GM23248 (cell line): Measurements from ENCODE around the gene EDNRA. TPM values are rescaled to one million over a fixed set of nuclear protein-coding genes. Genes with fewer than 3 reads are reported as not detected.

Experiments used
- DNase-seq: peaks from one replicate; pipeline ENCODE4 v3.0.0-alpha.2; 2015
- H2AFZ ChIP-seq: fragments of 200-600 bp; sonication (generic); 2 replicates; pipeline ENCODE4 v1.6.1; 2016; ENCODE audit warnings: antibody characterized with exemption
- H3F3A ChIP-seq: fragments of 200-600 bp; sonication (generic); 2 replicates; pipeline ENCODE4 v1.6.1; 2016; ENCODE audit warnings: mild to moderate bottlenecking, antibody characterized with exemption, mixed run types; ENCODE audit not compliant: insufficient read depth
- H3K27ac ChIP-seq: fragments of 200-600 bp; sonication (generic); 2 replicates; pipeline ENCODE4 v1.5.1; 2016; ENCODE audit warnings: mild to moderate bottlenecking
- H3K27me3 ChIP-seq: fragments of 200-600 bp; sonication (generic); replicated peaks from 2 replicates; pipeline ENCODE4 v1.6.1; 2016; ENCODE audit warnings: mild to moderate bottlenecking; ENCODE audit not compliant: insufficient read depth
- H3K36me3 ChIP-seq: fragments of 200-600 bp; sonication (generic); 2 replicates; pipeline ENCODE4 v1.6.1; 2016; ENCODE audit warnings: low read depth, mild to moderate bottlenecking
- H3K4me1 ChIP-seq: fragments of 200-600 bp; sonication (generic); 2 replicates; pipeline ENCODE4 v1.6.1; 2016; ENCODE audit warnings: mild to moderate bottlenecking; ENCODE audit not compliant: insufficient read depth
- H3K4me2 ChIP-seq: fragments of 200-600 bp; sonication (generic); one replicate; pipeline ENCODE4 v1.6.1; 2016; ENCODE audit warnings: mild to moderate bottlenecking; ENCODE audit not compliant: unreplicated experiment
- H3K4me3 ChIP-seq: fragments of 200-600 bp; sonication (generic); 2 replicates; pipeline ENCODE4 v1.5.1; 2016; ENCODE audit warnings: mild to moderate bottlenecking
- H3K79me2 ChIP-seq: fragments of 200-600 bp; sonication (generic); 2 replicates; pipeline ENCODE4 v1.6.1; 2016; ENCODE audit warnings: mild to moderate bottlenecking; ENCODE audit not compliant: insufficient read depth
- H3K9ac ChIP-seq: fragments of 200-600 bp; sonication (generic); 2 replicates; pipeline ENCODE4 v1.6.1; 2016; ENCODE audit warnings: mild to moderate bottlenecking
- H3K9me2 ChIP-seq: fragments of 200-600 bp; sonication (generic); 2 replicates; pipeline ENCODE4 v1.6.1; 2016; ENCODE audit warnings: mixed run types, mild to moderate bottlenecking, moderate library complexity; ENCODE audit not compliant: insufficient read depth
- H3K9me3 ChIP-seq: fragments of 200-600 bp; sonication (generic); one replicate; pipeline ENCODE4 v1.6.1; 2017; ENCODE audit warnings: low read depth
- H4K20me1 ChIP-seq: fragments of 200-600 bp; sonication (generic); 2 replicates; pipeline ENCODE4 v1.6.0; 2016; ENCODE audit not compliant: insufficient read depth
- EZH2 ChIP-seq: fragments of 200-600 bp; sonication (generic); IDR thresholded peaks from 2 replicates; pipeline ENCODE4 v1.6.1; 2018; ENCODE audit warnings: antibody characterized with exemption, mild to moderate bottlenecking; ENCODE audit not compliant: insufficient read depth, poor library complexity, severe bottlenecking
- EZH2phosphoT487 ChIP-seq: fragments of 200-600 bp; sonication (generic); IDR thresholded peaks from 2 replicates; pipeline ENCODE4 v1.6.1; 2018; ENCODE audit warnings: antibody characterized with exemption, moderate library complexity, mild to moderate bottlenecking, low read depth; ENCODE audit not compliant: insufficient read depth
- WGBS, 2 experiments: methylation state at CpG; one replicate each; pipeline ENCODE4 v1.1.6; 2015 to 2017; ENCODE audit warnings: low lambda C conversion rate in 2 of 2, low coverage in 1 of 2; ENCODE audit errors: missing lambda C conversion rate in 2 of 2; 5-methylcytosine and 5-hydroxymethylcytosine counted together
- in situ Hi-C: fragments of 300-500 bp; cut with MboI; formaldehyde crosslinking; loops from 2 replicates; pipeline ENCODE4 v1.15.0; 2020
- polyA plus RNA-seq: library from polyadenylated mRNA; unstranded; fragments of >200 nt; fragmentation: Nextera tagmentation; extraction: Ambion mirVana; gene quantifications from 2 replicates; pipeline ENCODE4 v1.2.1, GENCODE V29; 2016
- total RNA-seq: library from RNA; depleted of rRNA; stranded (reverse); fragments of >200 nt; shearing (Covaris generic); gene quantifications from 2 replicates; pipeline ENCODE4 v1.2.3, GENCODE V29; 2014

Gene EDNRA
- total and polyA plus RNA-seq, 2 experiments from 2014 or later: 0.48 to 0.86 TPM

GRCh38 chr4:147528054-147528453 is 47.2 kb downstream of the EDNRA start:
- H3K9ac ChIP-seq: no peak overlapping the region
- no peaks in the 10 kb centered on the region for H3K36me3 ChIP-seq
- H3K9me2 ChIP-seq: no peaks in the 10 kb centered on the region
- H3K4me1 ChIP-seq: no peaks in the 10 kb centered on the region
- TF ChIP-seq EZH2 (no peak), EZH2phosphoT487 (no peak)
- H3K9me3 ChIP-seq: no peaks in the 10 kb centered on the region
- H3K79me2 ChIP-seq: no peaks in the 10 kb centered on the region
- H3K4me3 ChIP-seq: no peak overlapping the region
- no peaks in the 10 kb centered on the region for H4K20me1 ChIP-seq
- DNase-seq: no peak
- no peak overlapping the region for H3K4me2 ChIP-seq
- H3K27me3 ChIP-seq: no peaks in the 10 kb centered on the region
- no peak overlapping the region for H2AFZ ChIP-seq
- in situ Hi-C loops: no loop called here
- 51 to 57% methylated on average over 2 of the region's 2 CpGs for WGBS, 2 experiments
- H3K27ac ChIP-seq: no peak overlapping the region
- H3F3A ChIP-seq: no peaks in the 10 kb centered on the region

GRCh38 chr4:147530134-147530533 is 49.2 kb downstream of the EDNRA start:
- TF ChIP-seq EZH2phosphoT487 (no peak), EZH2 (no peak)
- 94 to 98% methylated on average over 1 of the region's 1 CpG for WGBS, 2 experiments

GRCh38 chr4:147530723-147531122 is 49.8 kb downstream of the EDNRA start:
- H3K4me3 ChIP-seq: no peak overlapping the region
- no peak overlapping the region for H2AFZ ChIP-seq
- no peaks in the 10 kb centered on the region for H3K79me2 ChIP-seq
- H3K9ac ChIP-seq: no peak overlapping the region
- no peaks in the 10 kb centered on the region for H3K36me3 ChIP-seq
- H3K27me3 ChIP-seq: no peaks in the 10 kb centered on the region
- H4K20me1 ChIP-seq: no peaks in the 10 kb centered on the region
- H3K4me2 ChIP-seq: no peak overlapping the region
- 52 to 64% methylated on average over 4 of the region's 4 CpGs for WGBS, 2 experiments
- no peaks in the 10 kb centered on the region for H3F3A ChIP-seq
- no peaks in the 10 kb centered on the region for H3K9me3 ChIP-seq
- in situ Hi-C loops: no loop called here
- no peak for TF ChIP-seq EZH2
- no peak for TF ChIP-seq EZH2phosphoT487
- H3K9me2 ChIP-seq: no peaks in the 10 kb centered on the region
- no peak for DNase-seq
- no peaks in the 10 kb centered on the region for H3K4me1 ChIP-seq
- H3K27ac ChIP-seq: no peak overlapping the region

More at GRCh38 chr4:147530134-147530533, 49.2 kb downstream of the EDNRA start:
- H3F3A ChIP-seq: no peaks in the 10 kb centered on the region
- no peak overlapping the region for H2AFZ ChIP-seq
- H3K36me3 ChIP-seq: no peaks in the 10 kb centered on the region
- no peak overlapping the region for H3K27ac ChIP-seq
- no peaks in the 10 kb centered on the region for H3K9me2 ChIP-seq
- no peak overlapping the region for H3K9ac ChIP-seq
- no peak for DNase-seq
- H3K4me3 ChIP-seq: no peak overlapping the region
- no peaks in the 10 kb centered on the region for H3K27me3 ChIP-seq
- H3K4me1 ChIP-seq: no peaks in the 10 kb centered on the region
- H3K4me2 ChIP-seq: no peak overlapping the region
- no peaks in the 10 kb centered on the region for H3K79me2 ChIP-seq
- in situ Hi-C loops: no loop called here
- H4K20me1 ChIP-seq: no peaks in the 10 kb centered on the region
- H3K9me3 ChIP-seq: no peaks in the 10 kb centered on the region

GRCh38 chr4:147532896-147533295 is 52.0 kb downstream of the EDNRA start:
- in situ Hi-C loops: no loop called here
- no peaks in the 10 kb centered on the region for H3K79me2 ChIP-seq
- no peak overlapping the region for H3K4me3 ChIP-seq
- no peaks in the 10 kb centered on the region for H3K36me3 ChIP-seq
- H3K27me3 ChIP-seq: no peaks in the 10 kb centered on the region
- H3K4me2 ChIP-seq: no peak overlapping the region
- H3F3A ChIP-seq: no peaks in the 10 kb centered on the region
- DNase-seq: no peak
- H4K20me1 ChIP-seq: no peaks in the 10 kb centered on the region
- no peaks in the 10 kb centered on the region for H3K9me2 ChIP-seq
- H3K9ac ChIP-seq: no peak overlapping the region
- no peak overlapping the region for H3K27ac ChIP-seq
- 31 to 36% methylated on average over 2 of the region's 2 CpGs for WGBS, 2 experiments
- no peak overlapping the region for H2AFZ ChIP-seq
- H3K9me3 ChIP-seq: no peaks in the 10 kb centered on the region
- no peaks in the 10 kb centered on the region for H3K4me1 ChIP-seq
- TF ChIP-seq EZH2phosphoT487: no peak
- TF ChIP-seq EZH2: no peak

- no peaks in the 10 kb centered on the region for H3K27me3 ChIP-seq
- H3K79me2 ChIP-seq: no peaks in the 10 kb centered on the region
- no peak overlapping the region for H3K4me3 ChIP-seq
- TF ChIP-seq EZH2phosphoT487 (no peak), EZH2 (no peak)
- no peaks in the 10 kb centered on the region for H3K4me1 ChIP-seq
- H4K20me1 ChIP-seq: no peaks in the 10 kb centered on the region
- no peaks in the 10 kb centered on the region for H3F3A ChIP-seq
- no peak for DNase-seq
- no peaks in the 10 kb centered on the region for H3K9me3 ChIP-seq
- in situ Hi-C loops: no loop called here
- no peak overlapping the region for H3K27ac ChIP-seq
- H2AFZ ChIP-seq: no peak overlapping the region
- no peaks in the 10 kb centered on the region for H3K36me3 ChIP-seq
- H3K9ac ChIP-seq: no peak overlapping the region
- no peaks in the 10 kb centered on the region for H3K9me2 ChIP-seq
- no peak overlapping the region for H3K4me2 ChIP-seq
- WGBS, 2 experiments: 40 to 50% methylated on average over 1 of the region's 1 CpG
Observed at GRCh38 chr4:147533331-147533730, 52.4 kb downstream of the EDNRA start.
